ENCODE results near the gene NR2E1. TPM values are rescaled to one million over a fixed set of nuclear protein-coding genes. Genes with fewer than 3 reads are reported as not detected.

NR2E1 gene
- total and polyA plus RNA-seq, 2 of the 13 experiments (the other 11 are each of a cell fraction or from before 2014, with no cell fraction given) = not detected

GRCh38 chr6:108117427-108118358 lies 48.1 kb upstream of the NR2E1 start (continued):
- TF ChIP-seq IRF1 (CRISPR knock-in tag; IDR thresholded peaks at IDR 0.05; ENCODE audit: low read depth) (no peak), ZNF160 (CRISPR knock-in tag; IDR thresholded peaks at IDR 0.05) (no peak), ARID4A (CRISPR knock-in tag; IDR thresholded peaks at IDR 0.05; ENCODE audit: borderline replicate concordance) (no peak), THRA (CRISPR knock-in tag; IDR thresholded peaks at IDR 0.05; ENCODE audit: borderline replicate concordance) (no peak), MED8 (CRISPR knock-in tag; IDR thresholded peaks at IDR 0.05; ENCODE audit: insufficient replicate concordance) (no peak), SP140L (CRISPR knock-in tag; IDR thresholded peaks at IDR 0.05; ENCODE audit: borderline replicate concordance) (no peak), PREB (CRISPR knock-in tag; IDR thresholded peaks at IDR 0.05) (no peak), GABPB1 (CRISPR knock-in tag; IDR thresholded peaks at IDR 0.05) (peak; percentile 22; the same call in 1 of the 2 replicates), ZFP62 (CRISPR knock-in tag; IDR thresholded peaks at IDR 0.05) (no peak), KDM2A (CRISPR knock-in tag; IDR thresholded peaks at IDR 0.05; ENCODE audit: borderline replicate concordance, low read depth) (peak; percentile 44; the same call in 1 of the 2 replicates), ZNF598 (CRISPR knock-in tag; IDR thresholded peaks at IDR 0.05; ENCODE audit: borderline replicate concordance) (0 out of 2 replicates have a peak, but pooled peaks have one; percentile 56), ZNF460 (CRISPR knock-in tag; IDR thresholded peaks at IDR 0.05; ENCODE audit: borderline replicate concordance) (no peak), PATZ1 (CRISPR knock-in tag; IDR thresholded peaks at IDR 0.05) (no peak), ZNF331 (CRISPR knock-in tag; IDR thresholded peaks at IDR 0.05) (no peak), KLF15 (CRISPR knock-in tag; IDR thresholded peaks at IDR 0.05; ENCODE audit: borderline replicate concordance) (no peak)
